ENCODE measurements around the gene PPP3R1. TPM values are rescaled to one million over a fixed set of nuclear protein-coding genes. Genes with fewer than 3 reads are reported as not detected.

Gene PPP3R1
- total and polyA plus RNA-seq, 2 donors (not counting 3 experiments of a cell fraction or from before 2014, with no cell fraction given): 8.4 to 62.2 TPM

DNA sequence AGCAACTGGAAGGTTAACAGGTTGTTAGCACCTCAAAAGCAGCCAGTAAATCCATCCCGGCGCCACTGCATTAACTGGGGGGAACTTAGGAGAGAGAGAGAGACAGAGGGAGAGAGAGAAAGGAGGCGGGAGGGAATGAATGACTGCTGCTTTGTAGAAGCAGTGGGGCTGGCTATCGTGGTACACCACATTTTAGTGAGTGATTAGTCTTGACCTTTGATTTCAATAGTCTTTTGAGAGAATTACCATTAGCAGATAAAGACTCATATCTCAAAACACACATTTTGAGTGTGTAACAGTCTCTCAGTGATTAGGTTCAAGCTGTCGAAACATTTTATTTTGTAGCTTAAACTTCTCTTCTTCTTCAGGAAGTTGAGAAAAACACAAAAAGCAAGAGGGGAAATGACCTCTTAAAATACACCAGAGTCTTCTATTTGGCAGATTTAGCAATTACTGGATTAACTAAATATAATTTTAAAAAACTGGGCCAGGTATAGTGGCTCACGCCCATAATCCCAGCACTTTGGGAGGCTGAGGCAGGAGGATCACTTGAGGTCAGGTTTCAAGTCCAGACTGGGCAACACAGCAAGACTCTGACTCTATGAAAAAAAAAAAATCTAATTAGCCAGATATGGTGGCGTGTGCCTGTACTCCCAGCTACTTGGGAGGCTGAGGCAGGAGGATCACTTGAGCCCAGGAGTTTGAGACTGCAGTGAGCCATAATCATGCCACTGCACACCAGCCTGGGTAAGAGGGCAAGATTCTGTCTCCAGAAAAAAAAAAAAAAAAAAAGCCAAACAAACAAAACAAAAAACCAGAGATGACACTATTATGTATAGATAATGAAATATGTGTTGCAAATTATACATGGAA is 116.6 kb downstream of the PPP3R1 start:
- BruUV-seq (replicated peaks): no TSS peak
- no peak for FAIRE-seq
- dilution Hi-C loops (cut with MboI; ENCODE audit: extremely low pct_ligation_motif_present, low sequenced_read_pairs): no loop called here
- intact Hi-C loops (cut with micrococcal nuclease): no loop called here
- DNase-seq (ENCODE audit: low read depth, low spot score): no peak
- Histone ChIP-seq H3K4me1 (ENCODE audit: control insufficient read depth, extremely low read depth, insufficient read depth, low read length) (no peaks in the 10 kb centered on the region), H3K79me2 (ENCODE audit: control insufficient read depth, insufficient read depth, low read length) (no peaks in the 10 kb centered on the region), H4K20me1 (replicated peaks; ENCODE audit: control insufficient read depth, extremely low read depth, insufficient read depth, low read length) (no peaks in the 10 kb centered on the region), H3K4me2 (ENCODE audit: insufficient read depth, low read length) (no peak overlapping the region), H3K9me1 (replicated peaks; ENCODE audit: control insufficient read depth, extremely low read depth, insufficient read depth, low read length) (no peaks in the 10 kb centered on the region), H3K9me3 (replicated peaks; ENCODE audit: control insufficient read depth, insufficient read depth, low read length) (no peaks in the 10 kb centered on the region), H3K27me3 (ENCODE audit: control insufficient read depth in 2 of 2, insufficient read depth in 2 of 2, low read length in 2 of 2) (no peaks in the 10 kb centered on the region), H3K27ac (ENCODE audit: insufficient read depth, low read depth, low read length) (no peak overlapping the region), H3K36me3 (ENCODE audit: control insufficient read depth in 2 of 2, extremely low read depth in 1 of 2, insufficient read depth in 2 of 2, low read length in 2 of 2) (peaks cover 0 to 2% of the 10 kb centered on the region in 2 experiments), H2AFZ (ENCODE audit: low read depth, low read length) (no peak overlapping the region), H3K4me3 (replicated peaks in 1 of 3; ENCODE audit: insufficient read depth in 1 of 3, low read depth in 1 of 3, low read length in 3 of 3) (no peak overlapping the region), H3K9ac (replicated peaks; ENCODE audit: extremely low read depth, insufficient read depth, low read length) (no peak overlapping the region)
- ChIA-PET POLR2A (no interaction called here), CTCF (interaction anchor here (1.0 to 2.0 kb wide), 3 partner anchors 14 to 156 kb away, joined by 3 to 8 read pairs (median 3); no protein-coding TSS in a partner anchor)
- TF ChIP-seq POLR2A (IDR thresholded peaks at IDR 0.05; ENCODE audit: low read depth, low read length) (no peak), JUN (IDR thresholded peaks at IDR 0.05; ENCODE audit: borderline replicate concordance, insufficient read depth, insufficient read length, low read depth) (no peak), GATA2 (IDR thresholded peaks at IDR 0.05; ENCODE audit: insufficient read depth, insufficient read length, low read depth, low read length) (no peak), MYC (IDR thresholded peaks at IDR 0.05; ENCODE audit: low read depth, low read length) (no peak), FOS (IDR thresholded peaks at IDR 0.05; ENCODE audit: borderline replicate concordance, insufficient read depth, low read length) (no peak), EZH2 (IDR thresholded peaks at IDR 0.05; ENCODE audit: borderline replicate concordance, low read depth, low read length, severe bottlenecking) (no peak), POLR2AphosphoS5 (IDR thresholded peaks at IDR 0.05; ENCODE audit: insufficient read depth, low read depth, low read length) (no peak)
- TF ChIP-seq, protein P1, sequence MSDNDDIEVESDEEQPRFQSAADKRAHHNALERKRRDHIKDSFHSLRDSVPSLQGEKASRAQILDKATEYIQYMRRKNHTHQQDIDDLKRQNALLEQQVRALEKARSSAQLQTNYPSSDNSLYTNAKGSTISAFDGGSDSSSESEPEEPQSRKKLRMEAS (IDR thresholded peaks at IDR 0.05; ENCODE audit: insufficient read depth, insufficient read length): no peak
- TF ChIP-seq, protein P2, sequence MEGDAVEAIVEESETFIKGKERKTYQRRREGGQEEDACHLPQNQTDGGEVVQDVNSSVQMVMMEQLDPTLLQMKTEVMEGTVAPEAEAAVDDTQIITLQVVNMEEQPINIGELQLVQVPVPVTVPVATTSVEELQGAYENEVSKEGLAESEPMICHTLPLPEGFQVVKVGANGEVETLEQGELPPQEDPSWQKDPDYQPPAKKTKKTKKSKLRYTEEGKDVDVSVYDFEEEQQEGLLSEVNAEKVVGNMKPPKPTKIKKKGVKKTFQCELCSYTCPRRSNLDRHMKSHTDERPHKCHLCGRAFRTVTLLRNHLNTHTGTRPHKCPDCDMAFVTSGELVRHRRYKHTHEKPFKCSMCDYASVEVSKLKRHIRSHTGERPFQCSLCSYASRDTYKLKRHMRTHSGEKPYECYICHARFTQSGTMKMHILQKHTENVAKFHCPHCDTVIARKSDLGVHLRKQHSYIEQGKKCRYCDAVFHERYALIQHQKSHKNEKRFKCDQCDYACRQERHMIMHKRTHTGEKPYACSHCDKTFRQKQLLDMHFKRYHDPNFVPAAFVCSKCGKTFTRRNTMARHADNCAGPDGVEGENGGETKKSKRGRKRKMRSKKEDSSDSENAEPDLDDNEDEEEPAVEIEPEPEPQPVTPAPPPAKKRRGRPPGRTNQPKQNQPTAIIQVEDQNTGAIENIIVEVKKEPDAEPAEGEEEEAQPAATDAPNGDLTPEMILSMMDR (IDR thresholded peaks at IDR 0.05; ENCODE audit: extremely low read depth in 1 of 2, insufficient read depth in 1 of 2, low read depth in 1 of 2, low read length in 2 of 2): no peak

All from endothelial cell of umbilical vein (primary cell).